ENCODE results near the gene GAA. TPM values are rescaled to one million over a fixed set of nuclear protein-coding genes. Genes with fewer than 3 reads are reported as not detected.

Gene GAA
- total and polyA plus RNA-seq, 2 of the 8 experiments (the other 6 are each of a cell fraction or from before 2014, with no cell fraction given), result 14.8 to 30.0 TPM

DNA sequence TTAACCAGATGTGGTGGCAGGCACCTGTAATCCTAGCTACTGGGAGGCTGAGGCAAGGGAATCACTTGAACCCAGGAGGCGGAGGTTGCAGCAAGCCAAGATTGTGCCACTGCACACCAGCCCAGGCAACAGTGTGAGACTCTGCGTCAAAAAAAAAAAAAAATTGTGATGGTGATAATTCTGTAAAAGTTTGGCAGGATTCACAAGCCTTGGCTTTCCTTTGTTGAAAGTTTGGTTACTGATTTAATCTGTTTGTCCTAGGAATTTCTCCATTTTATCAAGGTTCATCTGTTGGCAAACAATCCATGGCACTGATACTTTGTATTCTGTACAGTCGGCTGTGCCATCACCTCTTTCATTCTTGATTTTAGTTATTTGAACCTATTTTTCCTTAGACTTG, 29.6 kb downstream of the GAA start:
- Histone ChIP-seq H3K9me3 (ENCODE audit: insufficient read depth in 2 of 2, low read depth in 1 of 2, low read length in 1 of 2) (no peaks in the 10 kb centered on the region), H4K20me1 (replicated peaks in 1 of 2; ENCODE audit: control insufficient read depth in 1 of 2, insufficient read depth in 2 of 2, low read length in 2 of 2) (peaks cover 0 to 4% of the 10 kb centered on the region in 2 experiments), H3K79me1 (ENCODE audit: low read depth, low read length) (no peaks in the 10 kb centered on the region; the same call in 1 of the 2 replicates), H2BK120ac (replicated peaks; ENCODE audit: low read depth, low read length) (no peak overlapping the region), H2AFZ (ENCODE audit: low read length) (no peak overlapping the region), H3K23me2 (ENCODE audit: low read depth, low read length) (no peaks in the 10 kb centered on the region; the same call in 1 of the 2 replicates), H3K9ac (replicated peaks in 1 of 4; ENCODE audit: extremely low read depth in 1 of 4, low read depth in 3 of 4, low read length in 3 of 4) (no peak overlapping the region), H3K14ac (ENCODE audit: insufficient read length) (no peak overlapping the region), H2BK12ac (ENCODE audit: low read depth, low read length) (no peak overlapping the region), H3K4me1 (replicated peaks in 1 of 4; ENCODE audit: control insufficient read depth in 3 of 4, insufficient read depth in 4 of 4, low read length in 3 of 4) (peaks cover 0 to 3% (median 1%) of the 10 kb centered on the region in 4 experiments; a peak in 3 of 7 replicates), H3K23ac (ENCODE audit: insufficient read length) (no peak overlapping the region), H3K4ac (replicated peaks; ENCODE audit: insufficient read length, low read depth, low read length) (no peak overlapping the region), H2AK5ac (ENCODE audit: low read depth, low read length) (no peak overlapping the region), H4K8ac (ENCODE audit: extremely low read depth, insufficient read depth, low read length) (no peak overlapping the region), H3K79me2 (ENCODE audit: control insufficient read depth in 1 of 2, insufficient read depth in 2 of 2, low read length in 2 of 2) (no peaks in the 10 kb centered on the region), H2BK20ac (ENCODE audit: low read length) (no peak overlapping the region), H2BK5ac (ENCODE audit: low read depth, low read length) (no peak overlapping the region), H3K27ac (ENCODE audit: low read depth, low read length) (no peak overlapping the region), H4K5ac (ENCODE audit: insufficient read length, low read depth, low read length) (no peak overlapping the region), H2BK15ac (ENCODE audit: low read length) (no peak overlapping the region), H3K56ac (replicated peaks; ENCODE audit: insufficient read length, low read depth, low read length) (no peak overlapping the region), H4K91ac (replicated peaks; ENCODE audit: insufficient read length, low read length) (no peak overlapping the region), H3K4me2 (ENCODE audit: insufficient read depth in 1 of 2, low read depth in 2 of 2, low read length in 2 of 2) (no peak overlapping the region), H3K18ac (ENCODE audit: extremely low read depth, low read length) (no peak overlapping the region), H3K36me3 (ENCODE audit: control insufficient read depth in 2 of 4, insufficient read depth in 4 of 4, low read length in 3 of 4) (peaks cover 12 to 34% (median 21%) of the 10 kb centered on the region in 4 experiments; a peak in 7 of 8 replicates), H3K4me3 (ENCODE audit: extremely low read depth in 1 of 4, insufficient read depth in 2 of 4, low read depth in 3 of 4, low read length in 4 of 4) (no peak overlapping the region), H3K27me3 (replicated peaks in 1 of 4; ENCODE audit: control insufficient read depth in 3 of 4, extremely low read depth in 1 of 4, insufficient read depth in 3 of 4, low read length in 3 of 4) (no peaks in the 10 kb centered on the region)
- no peak for DNase-seq (ENCODE audit: low read depth in 1 of 2, low spot score in 2 of 2)
- ChIA-PET CTCF (ENCODE audit: partially characterized antibody) (no interaction called here), POLR2A (ENCODE audit: partially characterized antibody) (interaction anchor here (1.0 to 1.7 kb wide), 2 partner anchors 8 to 10 kb away, joined by 3 to 4 read pairs; no protein-coding TSS in a partner anchor)
- WGBS, 2 experiments (ENCODE audit: extremely low coverage in 1 of 2, insufficient coverage in 1 of 2, insufficient read length in 1 of 2, insufficient replicate concordance in 2 of 2, low coverage in 1 of 2, low lambda C conversion rate in 2 of 2, missing lambda C conversion rate in 1 of 2), result 89% methylated on average over 3 of the region's 3 CpGs; no CpG with 5 or more reads in 1 of the 2 experiments
- FAIRE-seq, result no peak
- no peak for TF ChIP-seq HDAC2 (IDR thresholded peaks at IDR 0.05; ENCODE audit: borderline replicate concordance in 1 of 2, low read depth in 2 of 2, low read length in 2 of 2)
- TF ChIP-seq TCF12 (IDR thresholded peaks at IDR 0.05; ENCODE audit: low read depth, low read length), result no peak
